Stimulated activated CD8-positive, alpha-beta memory T cell treated with anti-CD3 and anti-CD28 coated beads, Interleukin-15, amount 100 ng/mL, for 48 hours (primary cell): ENCODE data around the gene KDELR3.

ENCODE experiments used
- DNase-seq, 2 donors: peaks; one replicate each; pipeline ENCODE4 v3.0.0-alpha.2; 2020; ENCODE audit warnings: low read depth in 2 of 2

KDELR3 gene

DNA sequence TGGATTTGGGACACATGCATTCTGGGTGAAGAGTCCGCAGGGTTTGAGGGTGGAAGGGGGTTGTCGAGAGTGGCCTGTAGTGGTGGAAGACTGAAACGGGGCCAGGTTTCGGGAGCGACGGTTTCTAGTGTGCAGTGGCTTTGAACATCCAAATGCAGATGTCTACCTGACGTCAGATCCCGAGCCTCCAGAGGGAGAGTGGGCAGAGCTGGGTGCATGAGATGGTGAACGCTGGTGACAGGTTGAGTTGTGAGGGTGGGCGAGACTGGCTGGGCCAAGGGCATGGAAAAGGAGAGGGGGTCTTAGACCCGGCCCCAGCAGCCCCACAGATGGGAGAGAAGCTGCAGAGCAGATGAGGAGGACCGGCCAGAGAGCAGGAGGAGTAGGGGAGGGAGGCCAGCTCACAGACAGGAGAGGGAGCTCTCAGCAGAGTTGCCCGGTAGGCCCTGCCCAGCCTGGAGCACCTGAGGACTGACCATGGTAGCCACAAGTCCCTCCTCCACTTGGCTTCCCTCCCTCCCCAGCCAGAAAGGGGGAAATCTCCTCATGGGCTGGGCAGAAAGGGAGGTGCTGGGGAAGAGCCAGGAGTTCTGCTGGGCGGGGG lies 27.0 kb upstream of the KDELR3 start:
- no peak for DNase-seq

- DNase-seq: no peak
Measured at GRCh38 chr22:38441620-38442287, 26.1 kb upstream of the KDELR3 start.

GRCh38 chr22:38442967-38443627 lies 24.8 kb upstream of the KDELR3 start:
- no peak for DNase-seq

GRCh38 chr22:38443628-38444521 lies 24.0 kb upstream of the KDELR3 start:
- no peak for DNase-seq

- no peak for DNase-seq
Measured at GRCh38 chr22:38444783-38445182, 23.1 kb upstream of the KDELR3 start.

DNA sequence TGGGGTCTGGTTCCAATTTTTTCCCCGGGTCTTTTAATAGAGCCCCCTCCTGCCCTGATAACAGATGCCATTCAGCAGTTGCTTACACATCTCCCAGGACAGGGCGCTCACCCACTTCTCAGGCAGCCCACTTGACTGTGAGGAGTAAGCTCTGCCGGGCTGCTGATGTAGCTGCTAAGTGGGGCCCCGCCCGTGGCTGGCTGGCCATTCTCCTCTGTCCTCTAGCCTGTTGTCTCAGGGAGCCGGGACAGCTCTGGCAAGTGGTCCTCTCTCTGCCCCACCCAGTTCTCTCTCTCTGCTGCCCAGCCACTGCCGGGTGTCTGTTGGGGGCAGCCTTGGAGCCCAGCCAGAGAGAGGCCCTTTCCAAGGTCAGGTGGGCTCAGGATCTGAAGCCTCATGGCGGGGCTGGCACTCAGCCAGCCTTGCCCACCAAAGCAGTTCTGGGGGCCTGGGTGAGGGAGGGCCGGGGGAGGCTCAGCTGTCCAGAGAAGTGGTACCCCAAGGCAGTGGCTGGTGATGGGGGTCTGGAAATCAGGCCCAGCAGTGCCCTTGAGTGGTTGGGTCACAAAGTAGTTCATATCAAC lies 21.8 kb upstream of the KDELR3 start:
- DNase-seq: no peak

DNA sequence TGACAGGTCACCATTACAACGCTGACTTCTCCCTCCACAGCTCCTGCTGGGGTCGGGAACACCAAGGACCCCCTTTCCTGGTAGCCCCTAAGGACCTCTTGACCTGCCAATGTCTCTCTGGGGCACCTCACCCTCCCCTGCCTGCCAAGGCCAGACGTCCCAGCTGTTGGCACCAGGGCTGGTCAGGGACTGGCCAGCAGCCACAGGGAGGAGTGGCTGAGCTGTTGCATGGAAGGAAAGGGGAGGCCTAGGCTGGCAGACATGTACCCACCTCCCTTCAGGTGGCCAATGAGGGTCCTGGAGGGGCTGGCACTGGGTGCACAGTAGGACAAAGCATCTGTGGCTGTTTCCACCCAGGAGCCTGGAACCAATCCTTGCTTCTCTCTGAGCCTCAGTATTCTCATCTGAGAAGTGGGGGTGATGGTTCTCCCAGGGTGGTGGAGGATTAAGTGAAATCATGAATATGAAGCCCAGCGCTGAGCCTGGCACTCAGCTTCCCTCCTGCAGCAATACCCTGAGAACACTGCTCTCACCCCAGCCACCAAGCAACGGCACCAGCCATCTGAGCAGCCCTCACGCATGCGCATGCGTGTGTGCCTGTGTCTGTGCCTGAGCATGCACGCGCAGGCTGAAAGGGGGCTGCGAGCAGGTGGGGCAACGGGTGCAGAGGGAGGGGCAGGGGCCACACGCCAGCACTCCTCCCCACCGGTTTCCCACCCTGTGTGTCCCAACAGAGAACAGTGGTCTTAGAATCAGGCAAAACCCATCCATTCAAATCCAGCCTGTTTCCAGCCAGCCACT lies 18.8 kb upstream of the KDELR3 start:
- no peak for DNase-seq

DNA sequence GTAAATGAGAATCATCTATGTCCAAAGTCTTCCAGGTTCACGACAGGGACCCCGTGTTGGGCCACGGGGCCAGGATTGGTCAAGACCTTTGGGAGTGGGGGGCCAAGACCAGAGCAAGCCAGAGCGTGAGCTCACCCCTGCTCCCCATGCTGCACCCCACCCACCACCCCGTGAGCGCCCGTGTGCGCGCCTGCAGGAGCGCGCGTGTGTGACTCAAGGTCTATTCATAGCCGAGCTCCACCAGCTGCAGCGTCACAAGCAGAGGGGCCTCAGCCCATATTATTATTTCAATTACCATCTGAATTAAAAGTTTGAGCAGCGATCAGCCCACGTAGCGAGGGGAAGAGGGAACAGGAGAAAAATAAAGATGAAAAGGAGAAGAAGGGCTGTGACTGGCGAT lies 18.1 kb upstream of the KDELR3 start:
- DNase-seq: no peak

DNA sequence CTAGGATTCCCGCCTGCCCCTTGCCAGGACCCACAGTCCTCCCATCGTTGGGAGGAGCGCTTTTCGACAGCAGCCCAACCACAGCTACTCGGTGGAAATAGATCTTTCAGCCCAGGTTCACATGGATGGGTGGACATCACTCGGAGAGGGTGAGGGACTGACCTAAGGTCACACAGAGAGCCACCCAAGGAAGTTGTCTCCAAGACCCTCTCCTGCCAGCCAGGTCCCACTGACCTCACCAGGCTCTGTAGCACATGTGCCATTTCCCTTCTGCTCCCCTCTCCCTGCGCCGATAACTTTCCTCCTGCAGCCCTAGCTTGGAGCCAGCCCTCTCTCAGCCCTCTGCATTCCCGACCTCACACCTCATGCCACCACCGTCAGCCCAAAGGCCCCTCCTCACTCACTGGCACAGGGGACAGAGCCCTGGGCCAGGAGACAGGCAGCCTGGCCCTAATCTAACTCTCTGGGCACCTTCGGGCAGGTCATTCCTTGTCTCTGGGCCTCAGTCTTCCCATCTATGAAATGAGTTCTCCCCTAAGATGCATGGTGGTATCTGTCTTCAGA lies 17.6 kb upstream of the KDELR3 start:
- no peak for DNase-seq

- no peak for DNase-seq
Measured at GRCh38 chr22:38451404-38451803, 16.5 kb upstream of the KDELR3 start.

DNA sequence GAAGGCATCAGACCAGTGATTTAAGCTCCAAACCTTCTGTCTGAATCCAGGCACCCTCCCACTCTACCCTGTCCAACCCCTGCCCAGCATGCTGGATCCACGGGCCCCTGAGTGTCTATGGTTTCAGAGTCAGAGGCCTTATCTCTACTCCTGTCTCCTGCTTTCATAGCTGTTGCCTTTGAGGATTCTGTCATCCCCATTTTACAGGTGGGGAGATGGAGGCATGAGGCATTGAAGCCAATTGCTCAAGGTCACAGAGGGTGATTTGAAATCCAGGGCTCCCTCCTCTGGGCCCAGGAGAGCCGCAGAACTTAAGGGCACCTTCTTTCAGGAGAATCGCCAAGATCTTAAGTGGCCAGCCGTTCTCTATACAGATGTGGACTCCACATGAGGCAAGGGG lies 16.0 kb upstream of the KDELR3 start:
- no peak for DNase-seq

DNA sequence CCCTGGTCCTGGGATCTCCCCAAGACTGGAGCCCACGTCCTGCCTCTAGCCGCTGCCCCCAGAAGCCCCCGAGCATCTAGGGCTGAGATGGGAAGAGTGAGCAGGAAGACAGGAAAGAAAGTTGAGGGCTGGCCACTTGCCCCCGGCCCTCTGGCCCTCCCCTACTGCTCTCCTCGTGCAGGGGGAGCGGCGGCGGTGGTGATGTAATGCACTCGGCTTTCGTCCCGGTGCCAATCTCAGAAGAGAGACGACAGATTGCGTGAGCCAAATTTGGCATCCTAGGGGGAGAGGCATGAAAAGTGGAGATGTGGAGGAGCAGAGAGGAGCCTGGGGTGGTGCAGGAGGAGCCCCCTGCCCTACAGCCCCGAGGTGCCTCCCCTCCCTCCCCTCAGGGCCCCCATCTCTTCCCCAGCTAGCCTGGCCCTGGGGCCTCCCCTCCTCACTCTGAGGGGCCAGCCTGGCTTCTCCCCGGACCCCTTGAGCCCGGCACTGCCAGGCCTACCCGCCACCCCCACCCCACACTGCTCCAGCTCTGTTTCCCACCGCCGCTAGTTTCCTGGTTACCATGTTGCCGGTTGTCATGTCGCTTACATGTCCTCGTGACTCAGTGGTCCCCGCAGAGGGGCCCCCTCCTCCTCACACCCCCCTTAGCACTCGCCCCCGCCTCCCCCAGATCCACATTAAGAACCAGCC lies 15.4 kb upstream of the KDELR3 start:
- no peak for DNase-seq

GRCh38 chr22:38453066-38453672 lies 14.7 kb upstream of the KDELR3 start:
- DNase-seq: no peak

- DNase-seq: no peak
Measured at GRCh38 chr22:38453996-38454352, 13.9 kb upstream of the KDELR3 start.

DNA sequence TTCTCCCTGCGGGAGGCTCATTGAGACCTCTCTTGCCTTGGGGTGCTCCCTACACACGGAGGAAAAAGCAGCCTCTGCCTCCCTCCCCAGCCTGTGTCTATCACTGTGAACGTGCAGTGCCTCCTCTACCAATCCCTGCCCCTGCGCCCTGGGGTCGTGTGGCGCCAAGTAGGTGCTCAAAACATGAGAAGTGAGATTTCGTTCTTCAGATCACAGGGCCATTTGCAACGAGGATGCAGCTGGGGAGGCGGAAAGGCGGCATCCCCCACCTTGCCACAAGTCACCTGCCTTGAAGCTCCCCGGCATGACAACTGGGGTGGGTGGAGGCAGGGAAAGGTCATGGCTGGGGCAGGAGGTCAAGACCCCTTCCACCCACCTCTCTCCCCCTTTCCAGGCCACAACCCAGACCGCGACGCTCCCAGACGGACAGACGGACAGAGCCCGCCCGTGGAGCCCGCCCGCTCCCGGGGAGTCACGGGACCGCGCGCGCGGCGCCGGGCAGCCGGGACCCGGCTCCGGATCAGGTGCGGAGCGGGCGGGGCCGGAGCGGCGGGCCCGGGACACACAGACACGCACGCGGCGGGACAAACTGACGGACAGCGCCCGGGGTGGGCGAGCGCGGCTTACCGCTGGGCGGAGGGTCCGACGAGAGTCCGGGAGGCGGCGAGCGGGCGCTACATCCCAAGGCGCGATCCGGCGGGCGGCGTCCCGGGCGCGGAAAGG lies 13.4 kb upstream of the KDELR3 start:
- DNase-seq: no peak

DNA sequence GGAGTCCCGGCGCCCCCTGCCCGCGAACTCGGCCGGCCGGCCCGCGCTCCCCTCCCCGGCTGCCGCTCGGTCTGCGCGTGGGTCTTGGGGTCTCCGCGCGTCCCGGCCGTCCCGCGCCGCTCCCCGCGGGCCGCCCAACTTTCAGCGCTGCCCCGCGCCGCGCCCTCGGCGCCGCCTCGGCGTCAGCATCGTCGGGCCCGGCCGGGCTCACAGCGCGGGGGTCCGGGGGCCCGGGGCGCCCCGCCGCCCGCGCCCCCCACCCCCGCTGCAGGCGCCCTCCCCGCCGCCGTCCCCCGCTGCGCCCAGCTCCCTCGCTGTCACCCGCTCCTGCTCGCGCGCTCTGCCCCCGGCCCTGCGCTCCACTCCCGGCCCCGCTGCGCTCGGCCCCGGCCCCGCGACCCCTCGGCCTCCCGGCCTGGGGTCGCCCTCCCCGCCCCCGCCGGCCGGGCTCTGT lies 12.8 kb upstream of the KDELR3 start, which contains the start of gene KCNJ4:
TSS of gene KCNJ4 (minus strand) at position 124 of the 454 bp plus-strand sequence. CDS start 27,067 bp downstream, outside the sequence.
- no peak for DNase-seq

- no peak for DNase-seq
Measured at GRCh38 chr22:38455530-38456271, 12.2 kb upstream of the KDELR3 start.

DNA sequence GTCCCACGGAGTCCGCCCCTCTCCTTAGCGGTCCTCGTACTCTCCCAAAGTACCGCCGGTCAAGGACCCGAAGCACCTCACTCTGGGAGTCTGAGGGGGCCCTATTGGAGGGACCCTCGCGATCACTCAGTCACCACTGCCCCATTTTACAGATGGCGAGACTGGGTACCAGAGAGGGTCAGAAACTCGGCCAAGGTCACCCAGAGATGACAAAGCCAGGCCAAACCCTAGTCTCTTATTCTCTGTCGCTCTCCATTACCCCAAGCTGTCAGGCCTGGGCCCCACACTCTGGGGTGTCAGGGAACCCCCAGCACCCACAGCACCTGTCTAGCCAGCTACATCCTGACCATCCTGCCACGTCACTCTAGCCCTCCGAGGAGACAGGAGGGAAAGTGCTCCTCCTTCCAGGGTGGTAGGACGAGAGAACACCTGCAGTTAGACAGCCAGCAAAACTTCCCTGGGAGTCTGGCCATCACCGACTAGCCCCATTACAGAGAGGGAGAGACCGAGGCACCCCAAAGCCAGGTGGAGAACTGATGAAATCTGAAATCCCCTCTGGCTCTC lies 11.5 kb upstream of the KDELR3 start:
- no peak for DNase-seq
